NCI-H2227 (cell line): ENCODE results near the gene SEPTIN3.
A peak's percentile ranks its signal among the peaks of the same experiment; 100 is the strongest.

Source experiments
- DNase-seq: peaks from one replicate; lab custom pipeline; 2025; ENCODE audit not compliant: unreplicated experiment; lab: John Stamatoyannopoulos, UW

SEPTIN3 gene, protein sequence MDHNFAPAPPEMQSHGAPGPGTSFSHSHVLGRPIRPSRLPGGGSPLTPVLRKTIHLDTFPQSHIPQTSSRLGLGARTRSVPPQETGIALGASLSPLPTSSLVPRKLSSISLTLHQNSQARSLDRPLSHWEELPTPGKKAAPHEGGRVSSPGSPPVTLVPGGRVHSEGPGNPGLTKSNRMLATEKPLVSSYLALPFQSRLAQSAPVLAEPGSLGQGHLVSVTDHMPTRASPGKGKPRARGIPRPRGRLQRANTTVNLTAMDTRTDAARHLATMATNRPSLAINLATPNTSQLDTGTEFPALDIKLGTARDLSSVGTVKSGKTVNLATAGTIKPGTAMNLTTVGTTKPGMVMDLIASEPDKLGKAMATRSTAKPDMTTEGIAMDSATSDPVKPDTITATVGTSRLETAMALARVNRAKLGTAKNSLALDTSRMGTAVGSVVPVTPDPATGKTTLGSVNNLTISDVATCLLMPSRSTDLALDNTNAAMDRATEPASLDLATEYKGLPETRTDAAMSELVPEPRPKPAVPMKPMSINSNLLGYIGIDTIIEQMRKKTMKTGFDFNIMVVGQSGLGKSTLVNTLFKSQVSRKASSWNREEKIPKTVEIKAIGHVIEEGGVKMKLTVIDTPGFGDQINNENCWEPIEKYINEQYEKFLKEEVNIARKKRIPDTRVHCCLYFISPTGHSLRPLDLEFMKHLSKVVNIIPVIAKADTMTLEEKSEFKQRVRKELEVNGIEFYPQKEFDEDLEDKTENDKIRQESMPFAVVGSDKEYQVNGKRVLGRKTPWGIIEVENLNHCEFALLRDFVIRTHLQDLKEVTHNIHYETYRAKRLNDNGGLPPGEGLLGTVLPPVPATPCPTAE

DNA sequence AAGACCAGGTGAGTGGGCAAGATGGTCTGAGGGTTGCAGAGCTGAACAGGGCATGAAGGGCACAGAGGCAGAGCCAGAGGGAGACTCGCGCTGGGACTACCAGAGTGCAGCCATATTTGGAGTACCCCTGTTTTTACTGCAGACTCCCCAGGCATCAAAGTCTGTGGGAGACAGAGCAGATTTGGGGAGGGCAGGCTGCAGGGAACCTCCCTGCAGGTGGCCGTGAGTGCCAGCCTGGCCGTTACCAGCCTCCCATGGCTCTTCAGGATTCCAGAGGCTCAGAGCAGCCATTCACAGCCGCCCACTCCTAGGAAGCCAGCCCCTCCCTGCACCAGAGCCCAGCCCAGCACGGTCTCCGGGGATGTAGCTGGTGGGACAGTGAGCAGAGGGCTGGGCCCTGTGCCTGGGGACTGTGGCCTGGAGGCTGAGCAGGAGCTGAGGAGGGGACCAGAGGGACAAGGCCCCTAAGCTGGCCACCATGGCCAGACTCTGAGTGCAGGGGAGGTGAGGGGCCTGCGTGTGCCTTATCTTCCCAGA is at the start of gene SEPTIN3:
SEPTIN3 (plus strand) TSS at position 334 of the 537 bp plus-strand sequence. CDS start 2,050 bp downstream, outside the sequence.
- no peak for DNase-seq

DNA sequence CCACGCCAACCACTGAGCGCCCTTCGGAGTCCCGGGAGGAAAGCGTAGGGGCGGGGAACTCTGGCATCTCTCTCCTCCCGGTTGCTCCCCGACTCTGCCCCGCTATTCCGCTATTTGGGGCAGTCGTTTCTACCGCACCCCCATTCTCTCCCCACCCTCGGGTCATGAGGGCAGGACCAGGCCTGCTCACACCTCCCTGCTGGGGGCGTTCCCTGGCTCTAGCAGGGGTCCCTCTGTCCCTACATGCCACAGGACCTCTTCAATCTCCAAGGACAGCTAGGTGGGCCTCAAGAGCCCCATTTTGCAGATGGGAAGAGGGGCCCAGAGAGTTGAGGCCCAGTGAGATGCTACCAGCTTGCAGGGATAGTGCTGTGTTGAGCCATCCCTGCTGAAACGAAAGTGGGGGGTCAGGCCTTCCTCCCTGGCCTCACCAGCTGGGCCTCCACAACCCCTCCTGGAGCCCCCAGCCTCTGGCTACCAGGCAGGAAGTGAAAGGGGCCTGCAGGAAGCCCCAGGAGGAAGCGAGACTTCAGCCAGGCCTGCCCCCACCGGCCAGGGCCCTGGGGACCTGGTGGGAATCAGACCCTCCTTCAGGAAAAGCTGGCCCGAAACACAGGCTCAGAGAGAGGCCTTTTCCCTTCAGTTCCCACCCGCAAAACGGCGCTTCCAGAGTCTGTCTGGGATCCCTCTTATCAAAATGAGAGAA is 48.8 kb upstream of the SEPTIN3 start:
- no peak for DNase-seq

DNA sequence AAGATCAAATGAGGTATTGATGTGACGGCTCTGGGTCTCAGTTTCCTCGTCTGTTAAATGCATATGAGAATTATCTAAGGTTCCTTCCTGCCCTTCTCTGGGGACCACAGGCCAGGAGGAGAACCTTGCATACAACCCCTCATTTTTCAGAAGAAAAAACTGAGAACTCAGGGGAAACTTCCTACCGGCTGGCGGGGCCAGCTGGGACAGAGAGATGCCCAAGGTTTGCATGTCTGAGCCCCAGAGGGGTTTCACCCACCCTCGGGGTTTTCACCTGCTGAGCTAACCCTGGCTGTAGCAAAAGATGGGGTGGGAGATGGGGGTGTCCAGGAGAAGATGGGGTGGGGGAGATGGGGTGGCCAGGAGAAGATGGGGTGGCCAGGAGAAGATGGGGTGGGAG is 46.9 kb upstream of the SEPTIN3 start:
- no peak for DNase-seq

DNA sequence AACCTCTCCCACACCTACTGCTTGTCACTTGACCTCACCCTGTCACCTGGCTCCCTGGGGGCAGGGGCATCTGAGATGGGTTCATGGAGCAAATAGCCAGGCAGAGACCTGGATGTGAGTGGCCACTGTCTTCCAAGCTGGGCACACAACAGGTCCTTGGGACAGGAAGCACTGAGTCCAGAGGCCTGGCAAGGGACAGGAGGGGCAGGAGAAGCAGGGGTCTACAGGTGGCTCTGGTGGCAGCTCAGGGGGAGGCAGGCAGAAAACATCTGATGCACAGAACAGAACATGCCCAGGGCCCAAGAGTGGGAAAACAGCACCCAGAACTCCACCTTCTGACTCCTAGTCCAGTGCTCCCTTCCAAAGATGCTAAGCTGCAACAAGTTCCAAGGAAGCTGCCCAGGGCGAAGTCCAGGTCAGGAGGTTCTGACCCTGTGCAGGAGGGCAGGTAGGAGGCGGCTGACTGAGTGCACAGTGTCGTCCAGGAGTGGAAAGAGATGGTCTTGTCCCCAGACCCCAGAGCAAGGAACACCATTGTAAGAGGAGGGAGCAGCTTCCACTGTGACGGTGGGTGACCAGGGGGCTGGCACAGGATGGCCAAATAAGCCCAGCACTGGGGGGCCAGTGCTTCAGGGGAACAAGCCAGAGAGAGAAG is 46.2 kb upstream of the SEPTIN3 start:
- DNase-seq, result no peak

DNA sequence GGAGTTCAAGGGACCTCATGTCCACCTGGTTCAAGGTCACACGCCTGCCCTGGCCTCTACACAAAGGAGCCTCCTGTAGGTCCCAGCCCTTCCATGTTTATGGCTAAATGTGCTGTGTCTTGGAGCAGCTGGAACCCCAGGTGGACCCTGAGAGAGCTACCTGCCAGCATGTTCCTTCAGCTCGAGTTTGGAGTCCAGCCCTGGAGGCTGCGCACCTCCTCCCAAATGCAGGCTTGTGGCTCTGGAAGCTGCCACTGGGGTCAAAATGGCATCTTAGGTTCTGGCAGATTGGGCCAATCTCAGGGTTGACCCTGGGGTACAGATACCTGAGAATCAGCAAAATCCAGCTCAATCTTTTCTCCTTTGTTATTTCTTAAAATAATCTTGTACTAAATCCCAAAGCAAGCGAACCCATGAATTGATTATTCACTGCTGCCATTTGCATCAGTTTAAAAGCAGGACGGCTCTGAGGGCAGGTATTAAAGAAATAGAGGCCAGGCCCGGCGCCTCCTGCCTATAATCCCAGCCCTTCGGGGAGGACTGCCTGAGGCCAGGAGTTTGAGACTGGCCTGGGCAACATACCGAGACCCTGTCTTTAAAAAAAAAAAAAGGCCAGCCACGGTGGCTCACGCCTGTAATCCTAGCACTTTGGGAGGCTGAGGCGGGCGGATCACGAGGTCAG is 45.5 kb upstream of the SEPTIN3 start:
- DNase-seq, result no peak

DNA sequence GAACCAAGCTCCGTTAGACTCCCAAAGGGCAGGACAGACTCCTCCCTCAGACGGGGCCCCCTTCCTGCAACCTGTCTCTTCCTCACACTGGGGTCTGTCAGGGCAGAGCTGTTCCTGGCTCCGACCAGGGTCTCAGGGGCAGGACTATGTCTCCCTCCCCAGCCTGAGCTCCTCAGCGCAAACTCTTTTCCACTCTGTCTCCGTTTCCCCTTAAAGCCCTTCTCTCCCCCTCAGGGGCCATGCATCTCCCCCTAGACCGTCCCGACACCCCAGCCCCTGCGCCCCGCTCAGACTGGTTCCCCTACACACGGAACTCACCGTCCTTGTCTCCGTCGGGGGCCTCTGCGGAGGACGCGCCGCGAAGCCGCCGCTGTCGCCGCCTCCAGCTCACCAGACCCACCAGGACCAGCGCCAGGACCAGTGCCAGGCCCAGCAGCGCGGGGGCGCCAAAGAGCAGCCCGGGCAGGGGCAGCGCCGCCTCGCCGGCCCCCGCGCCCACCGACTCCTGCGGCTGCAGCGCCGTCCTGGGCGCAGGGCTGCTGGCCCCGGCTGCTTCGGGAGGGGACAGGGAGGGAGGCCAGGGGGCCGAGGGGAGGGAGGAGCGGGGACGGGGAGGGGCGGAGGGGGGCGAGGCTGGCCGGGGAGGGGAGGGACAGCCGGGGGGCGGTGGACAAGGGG is 43.3 kb upstream of the SEPTIN3 start:
- DNase-seq, result peak; percentile 81

DNA sequence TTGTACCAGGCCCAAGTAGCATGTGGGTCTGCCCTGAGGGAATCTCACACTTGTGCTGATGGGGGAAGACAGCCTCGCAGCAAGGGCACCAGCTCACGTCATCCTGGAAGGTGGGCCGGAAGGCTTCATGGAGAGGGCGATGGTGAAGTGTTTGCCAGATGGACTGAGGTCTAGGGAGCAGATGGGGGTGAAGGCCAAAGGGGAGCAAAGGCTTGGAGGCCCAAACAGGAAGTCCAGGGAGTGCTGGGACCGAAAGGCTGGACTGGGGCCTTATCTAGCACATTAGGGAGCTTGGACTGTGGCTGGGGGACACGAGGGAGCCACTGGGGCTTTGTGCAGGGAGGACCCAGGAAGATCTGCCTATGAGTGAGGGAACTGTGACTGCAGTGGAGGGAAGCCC is 41.4 kb upstream of the SEPTIN3 start:
- DNase-seq, result no peak

DNA sequence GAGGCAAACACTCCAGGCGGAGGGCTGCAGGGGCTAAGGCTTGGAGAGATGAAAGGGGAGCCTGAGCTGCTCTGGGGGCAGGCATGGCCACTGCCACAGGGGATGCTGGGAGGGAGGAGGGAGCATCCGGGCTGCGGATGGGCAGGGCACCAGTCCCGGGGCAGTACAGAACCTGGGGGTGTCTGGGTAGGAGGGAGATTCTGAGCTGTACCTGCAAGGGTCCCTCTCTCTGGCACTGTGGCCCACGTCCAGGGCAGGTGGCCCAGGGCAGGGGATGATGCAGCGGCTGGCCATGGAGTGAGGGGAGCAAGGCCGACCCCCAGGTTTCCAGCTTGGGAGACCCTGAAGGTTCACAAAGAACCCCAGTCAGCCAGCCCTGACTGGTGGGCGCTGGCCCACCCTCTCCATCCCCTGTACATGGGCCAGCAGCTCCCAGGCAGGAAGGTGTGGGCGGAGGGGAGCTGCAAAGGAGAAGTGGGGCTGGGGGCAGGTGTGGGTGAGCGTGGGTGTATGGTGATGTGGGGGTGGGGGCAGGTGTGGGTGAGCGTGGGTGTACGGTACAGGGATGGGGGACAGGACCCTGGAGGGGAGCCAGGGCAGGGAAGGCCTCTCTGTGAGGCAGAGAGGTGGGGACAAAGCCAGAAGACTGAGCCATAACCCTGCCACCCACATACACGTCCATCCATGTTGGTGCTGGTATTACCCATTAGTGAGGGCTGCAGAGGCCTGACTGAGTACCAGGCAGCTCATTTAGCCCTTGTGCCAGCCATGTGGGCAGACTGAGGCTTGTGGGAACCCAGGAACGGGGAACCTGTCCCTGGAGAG is 40.4 kb upstream of the SEPTIN3 start:
- no peak for DNase-seq

DNA sequence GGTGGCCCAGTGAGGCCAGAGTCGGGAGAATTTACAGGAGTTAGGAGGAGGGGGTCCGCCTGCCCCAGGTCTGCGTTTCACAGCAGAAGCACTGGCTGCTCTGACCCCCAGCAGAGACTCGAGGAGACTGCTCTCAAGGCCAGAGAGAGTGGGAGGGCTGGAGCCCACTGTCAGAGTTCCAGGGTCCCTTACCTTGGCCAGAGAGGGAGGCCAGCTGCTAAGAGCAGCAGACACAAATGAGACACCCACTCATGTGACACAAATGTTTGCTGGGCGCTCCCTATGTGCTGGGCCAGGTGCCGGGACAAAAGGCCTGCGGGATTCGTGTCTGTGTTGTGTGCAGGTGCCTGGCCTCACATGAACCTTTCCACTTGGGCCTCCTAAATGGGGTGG is 39.8 kb upstream of the SEPTIN3 start:
- no peak for DNase-seq

DNA sequence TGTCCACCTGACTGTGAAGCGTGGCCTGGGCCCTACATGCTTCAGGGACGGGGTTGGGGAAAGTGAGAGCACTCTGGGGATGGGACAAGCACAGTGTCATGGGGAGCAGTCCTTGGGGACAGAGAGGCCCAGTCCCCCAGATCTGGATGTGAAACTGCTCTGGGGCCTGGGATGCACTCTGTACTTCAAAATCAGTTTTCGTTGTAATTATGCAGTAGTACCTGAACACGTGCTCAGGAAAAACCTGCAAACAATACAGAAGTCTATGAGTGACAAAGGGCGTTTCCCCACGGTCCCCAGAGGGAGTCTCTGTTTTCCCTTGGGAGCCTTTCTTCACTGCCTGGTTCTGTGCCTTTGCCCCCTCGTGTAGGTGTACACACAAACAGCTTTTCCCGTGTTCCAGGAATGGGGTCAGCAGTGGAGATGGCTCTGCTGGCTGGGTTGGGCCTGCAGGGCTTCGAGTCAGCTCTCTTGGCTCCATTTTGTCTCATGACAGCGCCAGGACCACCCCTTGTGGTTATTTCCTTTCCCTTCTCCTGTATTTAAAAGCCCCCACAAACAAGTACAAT is 37.5 kb upstream of the SEPTIN3 start:
- DNase-seq, result no peak

DNA sequence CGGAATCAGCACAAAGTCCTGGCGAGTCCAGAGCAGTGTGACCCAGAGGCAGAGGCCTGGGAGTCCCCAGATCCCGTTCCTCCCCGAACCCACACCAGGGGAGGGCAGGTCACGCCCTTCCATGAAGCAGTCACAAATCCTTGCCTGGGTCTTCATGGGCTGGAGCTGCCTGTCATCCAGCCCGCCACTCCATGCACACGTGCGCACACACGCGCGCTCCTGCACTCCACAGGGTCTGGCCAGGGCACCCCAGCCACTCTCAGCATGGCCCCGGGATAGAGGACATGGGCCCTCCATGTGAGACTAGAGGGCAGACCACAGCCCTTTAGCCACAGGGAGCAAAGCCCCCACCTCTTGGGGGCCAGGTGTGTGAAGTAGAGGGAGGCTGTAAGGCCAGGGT is 36.9 kb upstream of the SEPTIN3 start:
- DNase-seq, result no peak

DNA sequence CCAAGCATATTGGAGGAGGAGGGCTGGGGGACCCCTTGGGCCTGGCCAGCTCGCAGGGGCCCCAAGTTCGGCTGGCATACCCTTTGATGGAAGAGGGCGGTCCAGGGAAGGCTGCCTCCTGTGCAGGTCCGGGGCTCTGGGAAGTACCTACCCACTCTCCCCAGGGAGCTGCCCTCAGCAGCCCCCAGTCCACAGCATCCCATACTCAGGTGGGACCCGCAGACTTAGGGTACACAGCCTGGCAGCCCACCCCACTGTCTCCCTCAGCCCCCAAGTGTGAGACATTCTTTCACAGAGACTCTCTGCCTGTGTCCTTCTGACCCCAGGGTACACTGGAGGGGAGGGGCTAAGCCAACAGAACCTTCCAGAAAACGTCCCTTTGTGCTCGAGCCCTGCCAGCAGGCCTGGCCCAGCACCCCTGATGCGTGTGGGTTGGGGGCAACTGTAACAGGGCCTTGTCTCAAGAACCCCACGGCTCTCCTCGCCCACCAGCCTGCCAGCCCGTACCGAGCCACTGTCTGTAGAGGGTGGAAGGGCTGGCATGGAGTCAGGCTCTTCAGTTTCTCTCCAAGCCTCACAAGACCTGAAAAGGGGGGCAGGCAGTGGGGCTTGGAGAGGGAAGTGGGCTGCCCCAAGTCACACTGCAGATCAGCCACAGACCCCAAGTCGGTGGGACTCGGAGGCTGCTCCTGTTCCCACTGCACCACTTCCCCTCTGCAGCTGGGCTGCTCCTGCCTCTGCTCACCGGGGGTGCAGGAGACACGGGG is 35.6 kb upstream of the SEPTIN3 start:
- no peak for DNase-seq

DNA sequence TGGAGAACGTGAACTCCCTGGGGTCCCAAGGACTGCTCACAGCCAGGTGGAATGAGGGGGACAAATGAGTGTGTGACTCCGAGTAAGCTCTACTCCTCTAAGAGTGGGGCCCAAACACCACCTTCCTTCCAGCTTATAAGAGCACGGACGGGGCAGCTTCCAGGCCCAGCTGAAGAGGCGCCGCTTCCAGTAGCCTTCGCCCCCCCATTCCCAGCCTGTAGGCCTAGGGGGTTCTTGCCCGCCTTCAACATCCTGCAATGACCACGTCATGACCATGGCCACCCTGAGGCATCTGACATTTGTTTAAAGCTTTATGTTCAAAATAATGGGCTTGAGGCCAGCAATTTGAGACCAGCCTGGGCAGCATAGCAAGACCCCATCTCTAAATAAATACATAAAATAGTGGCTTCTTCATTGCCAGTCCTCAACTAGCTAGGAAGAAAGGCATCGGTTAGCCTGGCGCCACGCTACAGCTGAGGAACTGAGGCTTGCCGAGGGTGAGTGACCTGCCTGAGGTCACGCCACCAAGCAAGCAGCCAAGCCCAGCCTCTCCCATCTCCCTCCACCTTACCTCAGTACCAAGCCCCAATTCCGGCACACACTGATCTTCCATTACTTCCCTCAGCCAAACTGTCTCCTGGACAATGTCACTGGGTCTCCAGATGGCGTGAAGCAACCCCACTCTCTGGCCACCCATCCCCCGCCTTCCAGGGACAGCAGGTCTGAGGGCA is 34.8 kb upstream of the SEPTIN3 start:
- DNase-seq, result no peak

DNA sequence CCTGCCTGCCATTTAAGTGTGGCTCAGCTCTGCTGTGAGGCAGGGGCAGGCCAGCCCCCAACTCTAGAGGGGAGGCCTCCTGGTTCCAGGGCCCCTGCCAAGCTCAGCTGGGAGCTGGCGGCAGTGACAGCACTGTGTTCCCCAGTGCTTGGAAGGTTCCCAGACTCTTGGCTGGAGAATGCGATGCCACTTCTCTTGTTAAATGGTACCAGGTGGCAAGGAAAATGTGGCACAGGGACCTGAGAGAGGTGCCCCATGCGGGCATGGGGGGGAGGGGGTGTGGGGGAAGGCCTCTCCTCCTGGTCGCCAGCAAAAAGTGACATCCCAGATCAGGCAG is 34.3 kb upstream of the SEPTIN3 start:
- DNase-seq, result no peak

DNA sequence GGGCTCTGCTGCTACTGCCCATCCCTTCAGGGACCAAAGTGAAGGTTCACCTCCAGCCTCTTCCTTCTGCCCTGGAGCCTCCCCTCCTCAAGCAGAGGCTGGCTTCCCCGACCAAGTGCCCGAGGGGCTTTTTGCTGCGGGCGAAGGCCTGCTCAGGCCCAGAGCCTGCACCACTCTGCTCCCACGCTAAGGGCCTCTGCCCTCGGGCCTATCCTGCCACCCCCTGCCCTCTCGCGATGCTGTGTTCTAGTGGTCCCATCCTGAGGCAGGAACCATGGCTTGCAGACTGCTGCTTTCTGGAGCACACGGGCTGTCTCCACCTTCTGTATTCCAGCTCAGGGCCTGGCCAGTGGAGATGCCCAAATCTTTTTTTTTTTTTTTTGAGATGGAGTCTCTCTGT is 33.7 kb upstream of the SEPTIN3 start:
- no peak for DNase-seq

DNA sequence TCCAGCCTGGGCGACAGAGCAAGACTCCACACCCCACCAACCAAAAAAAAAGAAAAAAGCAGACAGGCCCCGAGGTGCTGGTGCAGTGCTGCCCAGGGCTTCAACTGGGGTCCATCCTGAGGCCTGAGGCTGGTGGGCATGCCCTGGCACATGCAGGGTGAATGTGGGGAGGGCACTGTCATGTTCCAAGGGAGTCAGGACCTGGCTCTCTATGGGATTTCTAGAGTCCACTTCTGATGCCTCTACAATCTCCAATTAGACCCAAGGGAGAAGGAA is 32.4 kb upstream of the SEPTIN3 start:
- DNase-seq, result no peak
